ENCODE measurements around the gene ZNF236.

- no peak for TF ChIP-seq CTCF (conservative IDR thresholded peaks at IDR 0.05 in 1 of 2, IDR thresholded peaks at IDR 0.05 in 1 of 2; ENCODE audit: low read depth in 1 of 2, low read length in 2 of 2)
- no peak for TF ChIP-seq EZH2 (IDR thresholded peaks at IDR 0.05; ENCODE audit: low read length, missing control alignments)
These were observed 87.1 kb downstream of the ZNF236 start for GRCh38 chr18:76909439-76909838.

Measured in fibroblast of lung (primary cell).